ENCODE measurements around the gene ZDHHC14.
A peak's percentile ranks its signal among the peaks of the same experiment; 100 is the strongest.
"Not testable (repeated sequence)": the region's sequence is repeated elsewhere in the genome, so short reads cannot be mapped to it uniquely, and the experiment has no call there.

ZDHHC14 gene

GRCh38 chr6:157380779-157381561 lies at the start of gene ZDHHC14:
Gene ZDHHC14, plus strand, starts transcription at chr6:157381190.
- peak within 1 kb of the TSS; percentile 71 for H3K4me3 ChIP-seq (ENCODE audit: low read depth, low read length)

GRCh38 chr6:157332813-157333212 lies 48.2 kb upstream of the ZDHHC14 start:
- H3K4me3 ChIP-seq (ENCODE audit: low read depth, low read length), result no peak overlapping the region

- no peak overlapping the region for H3K4me3 ChIP-seq (ENCODE audit: low read depth, low read length)
Measured at GRCh38 chr6:157333537-157333936, 47.5 kb upstream of the ZDHHC14 start.

- no peak overlapping the region for H3K4me3 ChIP-seq (ENCODE audit: low read depth, low read length)
Measured at GRCh38 chr6:157333956-157334355, 47.0 kb upstream of the ZDHHC14 start.

- H3K4me3 ChIP-seq (ENCODE audit: low read depth, low read length), result no peak overlapping the region
Measured at GRCh38 chr6:157335829-157336228, 45.2 kb upstream of the ZDHHC14 start.

- H3K4me3 ChIP-seq (ENCODE audit: low read depth, low read length), result not testable (repeated sequence)
Measured at GRCh38 chr6:157337276-157337675, 43.7 kb upstream of the ZDHHC14 start.

- H3K4me3 ChIP-seq (ENCODE audit: low read depth, low read length), result no peak overlapping the region
Measured at GRCh38 chr6:157337751-157338150, 43.2 kb upstream of the ZDHHC14 start.

- no peak overlapping the region for H3K4me3 ChIP-seq (ENCODE audit: low read depth, low read length)
Measured at GRCh38 chr6:157339432-157339831, 41.6 kb upstream of the ZDHHC14 start.

- no peak overlapping the region for H3K4me3 ChIP-seq (ENCODE audit: low read depth, low read length)
Measured at GRCh38 chr6:157343732-157344131, 37.3 kb upstream of the ZDHHC14 start.

GRCh38 chr6:157346373-157346772 lies 34.6 kb upstream of the ZDHHC14 start:
- no peak overlapping the region for H3K4me3 ChIP-seq (ENCODE audit: low read depth, low read length)

- H3K4me3 ChIP-seq (ENCODE audit: low read depth, low read length), result no peak overlapping the region
Measured at GRCh38 chr6:157358287-157358686, 22.7 kb upstream of the ZDHHC14 start.

- no peak overlapping the region for H3K4me3 ChIP-seq (ENCODE audit: low read depth, low read length)
Measured at GRCh38 chr6:157361886-157362285, 19.1 kb upstream of the ZDHHC14 start.

GRCh38 chr6:157364705-157365104 lies 16.3 kb upstream of the ZDHHC14 start:
- no peak overlapping the region for H3K4me3 ChIP-seq (ENCODE audit: low read depth, low read length)

GRCh38 chr6:157366648-157367047 lies 14.3 kb upstream of the ZDHHC14 start:
- no peak overlapping the region for H3K4me3 ChIP-seq (ENCODE audit: low read depth, low read length)

- H3K4me3 ChIP-seq (ENCODE audit: low read depth, low read length), result no peak overlapping the region
Measured at GRCh38 chr6:157368359-157369049, 12.5 kb upstream of the ZDHHC14 start.

- no peak overlapping the region for H3K4me3 ChIP-seq (ENCODE audit: low read depth, low read length)
Measured at GRCh38 chr6:157370755-157371154, 10.2 kb upstream of the ZDHHC14 start.

GRCh38 chr6:157372501-157373280 lies 8.3 kb upstream of the ZDHHC14 start:
- no peak overlapping the region for H3K4me3 ChIP-seq (ENCODE audit: low read depth, low read length)

- no peak overlapping the region for H3K4me3 ChIP-seq (ENCODE audit: low read depth, low read length)
Measured at GRCh38 chr6:157374889-157375443, 6.0 kb upstream of the ZDHHC14 start.

GRCh38 chr6:157376241-157376640 lies 4.7 kb upstream of the ZDHHC14 start:
- H3K4me3 ChIP-seq (ENCODE audit: low read depth, low read length), result no peak overlapping the region

GRCh38 chr6:157376706-157377230 lies 4.2 kb upstream of the ZDHHC14 start:
- H3K4me3 ChIP-seq (ENCODE audit: low read depth, low read length), result no peak overlapping the region
